HCT116 (cell line): ENCODE data around the gene CNTNAP2. TPM values are rescaled to one million over a fixed set of nuclear protein-coding genes. Genes with fewer than 3 reads are reported as not detected.

ENCODE experiments used
- ATAC-seq: fragments of 200-7000 bp; cut with Tn5 transposase; 2 replicates; pipeline ENCODE4 v1.9.1; 2020; ENCODE audit warnings: mild to moderate bottlenecking, moderate library complexity
- BruUV-seq: library from RNA; stranded (reverse); fragments of 400-500 nt; replicated peaks from 2 replicates; lab custom pipeline; 2021; lab: Mats Ljungman, UMichigan
- CTCF ChIA-PET: fragments of 300-600 bp; sonication (Branson Sonifier 250); formaldehyde crosslinking; loops from one replicate; lab custom pipeline; 2021; ENCODE audit warnings: antibody characterized with exemption; lab: Charles Lee
- POLR2A ChIA-PET: fragments of 300-600, 350-600 bp; sonication (Branson Sonifier 250); formaldehyde crosslinking; loops from one replicate; lab custom pipeline; 2021; ENCODE audit warnings: antibody characterized with exemption; lab: Charles Lee
- RAD21 ChIA-PET, 2 experiments: fragments of 300-600 bp; sonication (Branson Sonifier 250); formaldehyde crosslinking; loops; one replicate each; lab custom pipeline; 2023; ENCODE audit warnings: low total read pairs in 2 of 2; ENCODE audit not compliant: uncharacterized antibody in 2 of 2, unreplicated experiment in 2 of 2, low non-redundant PET in 1 of 2; lab: Charles Lee
- DNase-seq: peaks from one replicate; pipeline ENCODE4 v3.0.0-alpha.2; 2010; ENCODE audit warnings: low read depth, low spot score
- H2AFZ ChIP-seq: fragments of 200-600 bp; shearing (Covaris generic), sonication (generic); 2 replicates; pipeline ENCODE4 v1.6.1; 2017; ENCODE audit warnings: low read depth, mixed run types, mixed read lengths, antibody characterized with exemption, low read length; ENCODE audit not compliant: poor library complexity, severe bottlenecking
- H3K27ac ChIP-seq: 2 replicates; pipeline ENCODE4 v1.5.1; 2012; ENCODE audit warnings: low read depth, low read length
- H3K27me3 ChIP-seq: fragments of 200-600 bp; sonication (generic); 2 replicates; pipeline ENCODE4 v1.6.1; 2016; ENCODE audit warnings: mixed run types, low read length, mixed read lengths; ENCODE audit not compliant: insufficient read depth
- H3K36me3 ChIP-seq, 2 experiments: fragments of 200-500 bp in 1 of 2; fragments of 200-600 bp in 1 of 2; sonication (Bioruptor generic) in 1 of 2; sonication (generic) in 1 of 2; 2 replicates each; pipeline versions ENCODE4 v1.5.1 to v1.6.1; 2014 to 2016; ENCODE audit warnings: low read length in 2 of 2, inconsistent platforms in 1 of 2, mixed read lengths in 1 of 2, mixed run types in 1 of 2; ENCODE audit not compliant: insufficient read depth in 2 of 2, control insufficient read depth in 1 of 2
- H3K4me1 ChIP-seq, 2 experiments: fragments of 200-600 bp in 1 of 2; sonication (generic) in 1 of 2; 2 replicates each; pipeline versions ENCODE4 v1.5.1 to v1.6.1; 2012 to 2017; ENCODE audit warnings: low read length in 2 of 2, inconsistent platforms in 1 of 2, mild to moderate bottlenecking in 1 of 2, mixed read lengths in 1 of 2, mixed run types in 1 of 2, moderate library complexity in 1 of 2; ENCODE audit not compliant: insufficient read depth in 2 of 2, control insufficient read depth in 1 of 2
- H3K4me2 ChIP-seq: fragments of 200-600 bp; sonication (generic); 2 replicates; pipeline ENCODE4 v1.6.1; 2017; ENCODE audit warnings: mixed run types, low read length, mixed read lengths
- H3K4me3 ChIP-seq, 2 experiments: fragments of 200-600 bp in 1 of 2; sonication (generic) in 1 of 2; replicated peaks in 1 of 2; 2 replicates each; pipeline ENCODE4 v1.5.1; 2011 to 2016; ENCODE audit warnings: low read length in 2 of 2, control low read depth in 1 of 2, low read depth in 1 of 2, mild to moderate bottlenecking in 1 of 2, mixed read lengths in 1 of 2, mixed run types in 1 of 2
- H3K79me2 ChIP-seq: fragments of 200-600 bp; sonication (generic); 2 replicates; pipeline ENCODE4 v1.6.1; 2017; ENCODE audit warnings: mild to moderate bottlenecking, mixed run types, low read length, moderate library complexity, mixed read lengths; ENCODE audit not compliant: insufficient read depth
- H3K9ac ChIP-seq: fragments of 200-600 bp; sonication (generic); 2 replicates; pipeline ENCODE4 v1.6.1; 2016; ENCODE audit warnings: low read length, mixed read lengths
- H3K9me2 ChIP-seq: fragments of 200-600 bp; sonication (generic), shearing (Covaris generic); 2 replicates; pipeline ENCODE4 v1.6.1; 2017; ENCODE audit warnings: mixed run types, mild to moderate bottlenecking, moderate library complexity; ENCODE audit not compliant: insufficient read depth
- H3K9me3 ChIP-seq, 2 experiments: fragments of 200-500 bp in 1 of 2; fragments of 200-600 bp in 1 of 2; sonication (Bioruptor generic) in 1 of 2; sonication (generic) in 1 of 2; 2 replicates each; pipeline ENCODE4 v1.6.1; 2014 to 2017; ENCODE audit warnings: low read length in 2 of 2, mixed read lengths in 2 of 2, inconsistent platforms in 1 of 2, low read depth in 1 of 2, mild to moderate bottlenecking in 1 of 2, mixed run types in 1 of 2, moderate library complexity in 1 of 2; ENCODE audit not compliant: control insufficient read depth in 1 of 2, insufficient read depth in 1 of 2
- H4K20me1 ChIP-seq: fragments of 200-600 bp; sonication (generic), shearing (Covaris generic); 2 replicates; pipeline ENCODE4 v1.6.1; 2017; ENCODE audit warnings: mixed run types, mild to moderate bottlenecking, moderate library complexity; ENCODE audit not compliant: insufficient read depth
- CEBPB ChIP-seq: IDR thresholded peaks from 2 replicates; pipeline ENCODE4 v1.6.1; 2012; ENCODE audit warnings: low read depth
- EGR1 ChIP-seq: IDR thresholded peaks from 2 replicates; pipeline ENCODE4 v1.6.1; 2012; ENCODE audit warnings: low read depth
- ELF1 ChIP-seq: IDR thresholded peaks from 2 replicates; pipeline ENCODE4 v1.6.1; 2012; ENCODE audit warnings: low read depth, borderline replicate concordance
- EZH2 ChIP-seq: fragments of 200-600 bp; sonication (generic); IDR thresholded peaks from 2 replicates; pipeline ENCODE4 v1.6.1; 2017; ENCODE audit warnings: antibody characterized with exemption, mixed run types
- EZH2phosphoT487 ChIP-seq: fragments of 200-600 bp; IDR thresholded peaks from 2 replicates; pipeline ENCODE4 v1.6.1; 2018; ENCODE audit warnings: antibody characterized with exemption, borderline replicate concordance
- FOSL1 ChIP-seq: IDR thresholded peaks from 2 replicates; pipeline ENCODE4 v1.6.1; 2012; ENCODE audit warnings: low read depth
- POLR2A ChIP-seq: IDR thresholded peaks from 2 replicates; pipeline ENCODE4 v1.7.0; 2011; ENCODE audit warnings: borderline replicate concordance; ENCODE audit not compliant: insufficient read depth, insufficient read length; ENCODE audit errors: extremely low read depth
- RAD21 ChIP-seq: IDR thresholded peaks from 2 replicates; pipeline ENCODE4 v1.6.1; 2012; ENCODE audit warnings: low read depth, mild to moderate bottlenecking
- SIN3A ChIP-seq: IDR thresholded peaks from 2 replicates; pipeline ENCODE4 v1.6.1; 2012; ENCODE audit warnings: low read depth
- SP1 ChIP-seq: IDR thresholded peaks from 2 replicates; pipeline ENCODE4 v1.6.1; 2012; ENCODE audit warnings: low read depth
- SRF ChIP-seq: IDR thresholded peaks from 2 replicates; pipeline ENCODE4 v1.6.1; 2012; ENCODE audit warnings: low read depth
- ZNF274 ChIP-seq: fragments of 200-500 bp; sonication (Bioruptor generic); IDR thresholded peaks from 2 replicates; pipeline ENCODE4 v1.6.1; 2014; ENCODE audit warnings: mild to moderate bottlenecking, low read depth, low read length, inconsistent platforms
- intact Hi-C: fragments of 100-400 bp; cut with micrococcal nuclease; formaldehyde crosslinking; loops from 2 replicates; pipeline ENCODE4 v1.10.0; 2022
- total RNA-seq: library from RNA; stranded (reverse); gene quantifications from one replicate; pipeline ENCODE4 v1.2.1, GENCODE V29; 2021; ENCODE audit not compliant: unreplicated experiment
- TF ChIP-seq, protein P1 (sequence below): IDR thresholded peaks from 2 replicates; pipeline ENCODE4 v1.6.1; 2011; ENCODE audit warnings: mild to moderate bottlenecking, low read length, moderate library complexity; ENCODE audit not compliant: insufficient replicate concordance; ENCODE audit errors: extremely low read depth
- TF ChIP-seq, protein P2 (sequence below): IDR thresholded peaks from 2 replicates; pipeline ENCODE4 v1.6.1; 2012; ENCODE audit warnings: low read depth
- TF ChIP-seq, protein P3 (sequence below), 3 experiments: fragments of 200-600 bp in 1 of 3; sonication (generic) in 1 of 3; IDR thresholded peaks in 2 of 3; conservative IDR thresholded peaks in 1 of 3; 2 replicates each; pipeline ENCODE4 v1.5.1; 2012 to 2017; ENCODE audit warnings: low read depth in 2 of 3, low read length in 2 of 3, antibody characterized with exemption in 1 of 3, borderline replicate concordance in 1 of 3, control low read depth in 1 of 3, mild to moderate bottlenecking in 1 of 3, mixed read lengths in 1 of 3, mixed run types in 1 of 3, moderate library complexity in 1 of 3; ENCODE audit not compliant: insufficient read depth in 1 of 3

CNTNAP2 gene
- total RNA-seq, 1 experiment from 2014 or later, result 0.37 TPM

DNA sequence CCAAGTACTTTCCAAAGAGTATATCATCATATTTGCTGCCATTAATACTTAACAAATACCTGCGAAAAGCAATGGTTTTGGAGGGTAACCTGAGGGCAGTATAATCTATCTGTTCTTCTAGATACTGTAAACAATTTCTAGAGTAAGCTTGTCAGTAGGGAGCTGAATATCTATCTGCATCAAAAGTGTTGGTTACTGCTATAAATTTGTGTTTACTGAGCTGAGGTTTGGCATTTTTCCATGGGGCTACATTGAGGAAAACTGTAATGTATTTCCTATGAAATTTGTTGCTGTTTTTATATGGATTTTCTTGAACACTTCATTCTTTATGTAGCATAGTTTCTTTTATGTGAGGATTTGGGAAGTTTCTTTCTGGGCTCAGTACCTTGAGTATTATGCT lies 913.4 kb downstream of the CNTNAP2 start:
- ATAC-seq, result no peak
- CTCF ChIA-PET, result no interaction called here
- Histone ChIP-seq H3K4me1 (no peaks in the 10 kb centered on the region), H3K9me3 (peaks cover 0 to 13% of the 10 kb centered on the region in 2 experiments; a peak in 3 of 4 replicates), H2AFZ (no peak overlapping the region), H3K9ac (no peak overlapping the region), H4K20me1 (no peaks in the 10 kb centered on the region), H3K4me2 (no peak overlapping the region), H3K4me3 (no peak overlapping the region), H3K36me3 (no peaks in the 10 kb centered on the region), H3K27ac (no peak overlapping the region), H3K27me3 (no peaks in the 10 kb centered on the region), H3K9me2 (no peaks in the 10 kb centered on the region), H3K79me2 (no peaks in the 10 kb centered on the region)
- intact Hi-C loops, result no loop called here
- POLR2A ChIA-PET, result no interaction called here
- RAD21 ChIA-PET, result no interaction called here
- no peak for DNase-seq
- no TSS peak for BruUV-seq
- TF ChIP-seq ZNF274, result no peak
- no peak for TF ChIP-seq SP1
- no peak for TF ChIP-seq CEBPB
- TF ChIP-seq FOSL1, result no peak
- TF ChIP-seq EZH2phosphoT487, result no peak
- no peak for TF ChIP-seq EGR1
- TF ChIP-seq, protein P1, sequence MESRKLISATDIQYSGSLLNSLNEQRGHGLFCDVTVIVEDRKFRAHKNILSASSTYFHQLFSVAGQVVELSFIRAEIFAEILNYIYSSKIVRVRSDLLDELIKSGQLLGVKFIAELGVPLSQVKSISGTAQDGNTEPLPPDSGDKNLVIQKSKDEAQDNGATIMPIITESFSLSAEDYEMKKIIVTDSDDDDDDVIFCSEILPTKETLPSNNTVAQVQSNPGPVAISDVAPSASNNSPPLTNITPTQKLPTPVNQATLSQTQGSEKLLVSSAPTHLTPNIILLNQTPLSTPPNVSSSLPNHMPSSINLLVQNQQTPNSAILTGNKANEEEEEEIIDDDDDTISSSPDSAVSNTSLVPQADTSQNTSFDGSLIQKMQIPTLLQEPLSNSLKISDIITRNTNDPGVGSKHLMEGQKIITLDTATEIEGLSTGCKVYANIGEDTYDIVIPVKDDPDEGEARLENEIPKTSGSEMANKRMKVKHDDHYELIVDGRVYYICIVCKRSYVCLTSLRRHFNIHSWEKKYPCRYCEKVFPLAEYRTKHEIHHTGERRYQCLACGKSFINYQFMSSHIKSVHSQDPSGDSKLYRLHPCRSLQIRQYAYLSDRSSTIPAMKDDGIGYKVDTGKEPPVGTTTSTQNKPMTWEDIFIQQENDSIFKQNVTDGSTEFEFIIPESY, result no peak
- no peak for TF ChIP-seq SRF
- no peak for TF ChIP-seq RAD21
- TF ChIP-seq POLR2A, result no peak
- no peak for TF ChIP-seq ELF1
- TF ChIP-seq, protein P2, sequence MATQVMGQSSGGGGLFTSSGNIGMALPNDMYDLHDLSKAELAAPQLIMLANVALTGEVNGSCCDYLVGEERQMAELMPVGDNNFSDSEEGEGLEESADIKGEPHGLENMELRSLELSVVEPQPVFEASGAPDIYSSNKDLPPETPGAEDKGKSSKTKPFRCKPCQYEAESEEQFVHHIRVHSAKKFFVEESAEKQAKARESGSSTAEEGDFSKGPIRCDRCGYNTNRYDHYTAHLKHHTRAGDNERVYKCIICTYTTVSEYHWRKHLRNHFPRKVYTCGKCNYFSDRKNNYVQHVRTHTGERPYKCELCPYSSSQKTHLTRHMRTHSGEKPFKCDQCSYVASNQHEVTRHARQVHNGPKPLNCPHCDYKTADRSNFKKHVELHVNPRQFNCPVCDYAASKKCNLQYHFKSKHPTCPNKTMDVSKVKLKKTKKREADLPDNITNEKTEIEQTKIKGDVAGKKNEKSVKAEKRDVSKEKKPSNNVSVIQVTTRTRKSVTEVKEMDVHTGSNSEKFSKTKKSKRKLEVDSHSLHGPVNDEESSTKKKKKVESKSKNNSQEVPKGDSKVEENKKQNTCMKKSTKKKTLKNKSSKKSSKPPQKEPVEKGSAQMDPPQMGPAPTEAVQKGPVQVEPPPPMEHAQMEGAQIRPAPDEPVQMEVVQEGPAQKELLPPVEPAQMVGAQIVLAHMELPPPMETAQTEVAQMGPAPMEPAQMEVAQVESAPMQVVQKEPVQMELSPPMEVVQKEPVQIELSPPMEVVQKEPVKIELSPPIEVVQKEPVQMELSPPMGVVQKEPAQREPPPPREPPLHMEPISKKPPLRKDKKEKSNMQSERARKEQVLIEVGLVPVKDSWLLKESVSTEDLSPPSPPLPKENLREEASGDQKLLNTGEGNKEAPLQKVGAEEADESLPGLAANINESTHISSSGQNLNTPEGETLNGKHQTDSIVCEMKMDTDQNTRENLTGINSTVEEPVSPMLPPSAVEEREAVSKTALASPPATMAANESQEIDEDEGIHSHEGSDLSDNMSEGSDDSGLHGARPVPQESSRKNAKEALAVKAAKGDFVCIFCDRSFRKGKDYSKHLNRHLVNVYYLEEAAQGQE, result no peak
- TF ChIP-seq EZH2, result no peak
- TF ChIP-seq, protein P3, sequence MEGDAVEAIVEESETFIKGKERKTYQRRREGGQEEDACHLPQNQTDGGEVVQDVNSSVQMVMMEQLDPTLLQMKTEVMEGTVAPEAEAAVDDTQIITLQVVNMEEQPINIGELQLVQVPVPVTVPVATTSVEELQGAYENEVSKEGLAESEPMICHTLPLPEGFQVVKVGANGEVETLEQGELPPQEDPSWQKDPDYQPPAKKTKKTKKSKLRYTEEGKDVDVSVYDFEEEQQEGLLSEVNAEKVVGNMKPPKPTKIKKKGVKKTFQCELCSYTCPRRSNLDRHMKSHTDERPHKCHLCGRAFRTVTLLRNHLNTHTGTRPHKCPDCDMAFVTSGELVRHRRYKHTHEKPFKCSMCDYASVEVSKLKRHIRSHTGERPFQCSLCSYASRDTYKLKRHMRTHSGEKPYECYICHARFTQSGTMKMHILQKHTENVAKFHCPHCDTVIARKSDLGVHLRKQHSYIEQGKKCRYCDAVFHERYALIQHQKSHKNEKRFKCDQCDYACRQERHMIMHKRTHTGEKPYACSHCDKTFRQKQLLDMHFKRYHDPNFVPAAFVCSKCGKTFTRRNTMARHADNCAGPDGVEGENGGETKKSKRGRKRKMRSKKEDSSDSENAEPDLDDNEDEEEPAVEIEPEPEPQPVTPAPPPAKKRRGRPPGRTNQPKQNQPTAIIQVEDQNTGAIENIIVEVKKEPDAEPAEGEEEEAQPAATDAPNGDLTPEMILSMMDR (IDR thresholded peaks at IDR 0.05 in 2 of 3, conservative IDR thresholded peaks at IDR 0.05 in 1 of 3; ENCODE audit: borderline replicate concordance in 1 of 3, insufficient read depth in 1 of 3, low read depth in 2 of 3, low read length in 2 of 3), result no peak
- TF ChIP-seq SIN3A, result no peak
